ENCODE results near the gene CNTRL.

DNA sequence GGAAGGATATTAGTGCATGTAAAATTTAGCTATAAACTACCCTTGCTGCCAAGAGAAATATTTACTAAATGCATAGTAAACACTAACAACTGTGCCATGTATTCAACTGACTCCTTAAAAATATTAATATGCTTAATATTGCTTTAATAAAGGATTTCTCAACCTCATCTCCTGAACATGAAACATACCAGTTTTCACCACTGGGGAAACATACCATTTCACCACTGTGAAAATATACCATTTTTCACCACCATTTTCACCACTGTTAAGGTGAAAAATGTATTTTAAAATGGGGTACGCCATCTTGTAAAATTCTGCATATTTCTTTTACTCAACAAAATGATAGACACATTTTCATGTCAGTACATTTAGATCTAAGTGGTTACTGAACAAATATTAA is 122.4 kb downstream of the CNTRL start:
- TF ChIP-seq, protein P1, sequence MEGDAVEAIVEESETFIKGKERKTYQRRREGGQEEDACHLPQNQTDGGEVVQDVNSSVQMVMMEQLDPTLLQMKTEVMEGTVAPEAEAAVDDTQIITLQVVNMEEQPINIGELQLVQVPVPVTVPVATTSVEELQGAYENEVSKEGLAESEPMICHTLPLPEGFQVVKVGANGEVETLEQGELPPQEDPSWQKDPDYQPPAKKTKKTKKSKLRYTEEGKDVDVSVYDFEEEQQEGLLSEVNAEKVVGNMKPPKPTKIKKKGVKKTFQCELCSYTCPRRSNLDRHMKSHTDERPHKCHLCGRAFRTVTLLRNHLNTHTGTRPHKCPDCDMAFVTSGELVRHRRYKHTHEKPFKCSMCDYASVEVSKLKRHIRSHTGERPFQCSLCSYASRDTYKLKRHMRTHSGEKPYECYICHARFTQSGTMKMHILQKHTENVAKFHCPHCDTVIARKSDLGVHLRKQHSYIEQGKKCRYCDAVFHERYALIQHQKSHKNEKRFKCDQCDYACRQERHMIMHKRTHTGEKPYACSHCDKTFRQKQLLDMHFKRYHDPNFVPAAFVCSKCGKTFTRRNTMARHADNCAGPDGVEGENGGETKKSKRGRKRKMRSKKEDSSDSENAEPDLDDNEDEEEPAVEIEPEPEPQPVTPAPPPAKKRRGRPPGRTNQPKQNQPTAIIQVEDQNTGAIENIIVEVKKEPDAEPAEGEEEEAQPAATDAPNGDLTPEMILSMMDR (IDR thresholded peaks at IDR 0.05 in 8 of 11, conservative IDR thresholded peaks at IDR 0.05 in 3 of 11) = no peak
- no peak for TF ChIP-seq POLR2A (IDR thresholded peaks at IDR 0.05)
- TF ChIP-seq POLR2AphosphoS5 (IDR thresholded peaks at IDR 0.05) = no peak
